ENCODE results near the gene RWDD1.

GRCh38 chr6:116578335-116578734, 7.0 kb downstream of the RWDD1 start:
- TF ChIP-seq CTCF (conservative IDR thresholded peaks at IDR 0.05 in 1 of 2, IDR thresholded peaks at IDR 0.05 in 1 of 2; ENCODE audit: low read depth in 1 of 2, low read length in 2 of 2) (no peak), EZH2 (IDR thresholded peaks at IDR 0.05; ENCODE audit: low read length, missing control alignments) (no peak)
